HG03558 (cell line): ENCODE measurements around the gene ZSCAN2.

Experiments used
- ATAC-seq: cut with Tn5 transposase; IDR thresholded peaks from one replicate; pipeline ENCODE4 v1.9.1; 2021; ENCODE audit warnings: moderate number of reproducible peaks; ENCODE audit not compliant: unreplicated experiment; ENCODE audit errors: extremely low read depth

The ZSCAN2 gene

GRCh38 chr15:84659904-84660781, 59.3 kb downstream of the ZSCAN2 start:
- no peak for ATAC-seq

- no peak for ATAC-seq
Measured at GRCh38 chr15:84661001-84661400, 60.2 kb downstream of the ZSCAN2 start.

GRCh38 chr15:84666373-84666772, 65.6 kb downstream of the ZSCAN2 start:
- ATAC-seq, result no peak

GRCh38 chr15:84668221-84668982, 67.6 kb downstream of the ZSCAN2 start:
- ATAC-seq, result no peak

- no peak for ATAC-seq
Measured at GRCh38 chr15:84669726-84670125, 68.9 kb downstream of the ZSCAN2 start.

GRCh38 chr15:84671211-84671610, 70.4 kb downstream of the ZSCAN2 start:
- ATAC-seq, result no peak
